Fibroblast of skin of back (primary cell): ENCODE measurements around the gene NUMA1.

Experiments
- DNase-seq: peaks from one replicate; pipeline ENCODE4 v3.0.0-alpha.2; 2013

Gene NUMA1

DNA sequence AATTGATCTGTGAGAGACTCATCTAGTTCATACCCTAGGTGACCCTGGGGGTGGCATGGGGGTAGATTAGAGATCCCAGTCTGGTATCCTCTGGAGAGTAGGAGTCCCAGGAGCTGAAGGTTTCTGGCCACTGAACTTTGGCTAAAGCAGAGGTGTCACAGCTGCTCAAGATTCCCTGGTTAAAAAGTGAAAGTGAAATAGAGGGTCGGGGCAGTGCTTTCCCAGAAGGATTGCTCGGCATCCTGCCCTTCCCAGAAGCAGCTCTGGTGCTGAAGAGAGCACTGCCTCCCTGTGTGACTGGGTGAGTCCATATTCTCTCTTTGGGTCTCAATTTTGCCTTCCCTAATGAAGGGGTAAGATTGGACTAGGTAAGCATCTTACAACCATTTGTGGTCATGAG, 81.0 kb downstream of the NUMA1 start:
- peak; percentile 20 for DNase-seq

DNA sequence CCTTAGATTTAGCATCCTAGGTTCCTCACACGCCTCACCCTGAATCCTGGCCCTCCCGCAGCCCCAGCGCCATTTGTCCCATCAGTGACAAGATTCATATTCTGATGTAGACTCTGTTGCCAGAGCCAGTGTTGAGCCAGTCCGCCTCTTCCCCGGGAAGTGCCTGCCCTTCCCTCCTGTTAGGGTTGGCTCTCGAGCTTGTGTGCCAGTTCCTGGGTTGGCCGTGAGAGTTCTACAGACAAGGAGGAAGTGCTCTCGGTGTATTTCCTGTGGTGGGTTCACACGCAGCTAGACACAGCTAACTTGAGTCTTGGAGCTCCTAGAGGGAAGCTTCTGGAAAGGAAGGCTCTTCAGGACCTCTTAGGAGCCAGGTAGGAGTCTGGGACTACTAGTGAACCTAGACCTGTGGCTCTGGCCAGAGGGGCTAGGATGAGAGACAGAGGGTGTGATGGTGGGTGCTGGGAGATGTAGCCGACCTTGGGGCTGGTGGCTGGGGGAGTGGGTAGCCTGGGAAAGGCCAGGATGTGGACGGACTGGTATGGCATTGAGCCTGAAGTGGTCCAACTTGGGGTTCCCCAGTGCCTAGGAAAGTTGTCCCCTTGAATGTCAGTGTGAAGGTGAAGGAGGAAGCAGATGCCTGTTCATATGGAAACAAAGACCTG, 81.6 kb downstream of the NUMA1 start, which contains the start of gene IL18BP:
Gene IL18BP (plus strand): TSS at position 261 of the 662 bp plus-strand sequence. CDS start 1,076 bp downstream, outside the sequence.
- DNase-seq, result no peak

DNA sequence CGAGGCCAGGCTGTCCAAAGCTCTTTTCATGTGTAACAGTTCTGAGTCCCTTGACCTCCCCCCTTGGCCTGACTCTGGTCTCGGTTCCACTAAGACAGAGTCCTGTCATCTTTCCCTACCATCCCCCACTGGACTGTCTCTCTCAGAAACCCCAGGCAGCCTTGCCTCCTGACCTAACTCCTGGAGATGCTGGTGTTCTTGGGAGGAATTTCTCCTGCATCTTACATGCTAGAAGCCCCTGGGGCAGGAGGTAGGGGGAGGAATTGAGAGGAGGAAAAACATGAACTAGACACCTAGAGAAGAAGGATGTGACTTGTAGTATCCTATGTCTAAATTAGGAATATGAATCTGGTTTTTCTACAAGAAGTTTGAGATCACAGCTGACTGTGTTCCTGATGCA, 82.3 kb downstream of the NUMA1 start:
- DNase-seq, result no peak

DNA sequence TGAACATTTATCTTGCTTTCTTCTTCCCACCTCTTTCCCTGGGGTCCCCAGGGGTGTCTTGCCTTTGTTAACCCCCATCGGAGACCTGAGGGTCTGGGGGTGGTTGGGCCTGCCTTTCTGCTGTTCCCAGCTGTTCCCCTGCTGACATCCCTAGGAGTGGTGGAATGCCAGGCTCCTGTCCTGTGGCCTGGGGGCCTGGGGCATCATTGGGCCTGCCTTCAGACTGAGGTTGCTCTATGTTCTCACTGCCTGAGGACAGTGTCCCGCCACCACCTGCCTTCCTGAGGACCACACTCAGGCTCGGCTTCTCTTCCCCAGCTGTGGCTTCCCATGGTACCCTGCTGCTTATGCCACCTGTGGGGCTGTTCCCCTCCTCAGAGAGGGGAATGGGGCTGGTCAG, 82.7 kb downstream of the NUMA1 start:
- DNase-seq, result no peak

DNA sequence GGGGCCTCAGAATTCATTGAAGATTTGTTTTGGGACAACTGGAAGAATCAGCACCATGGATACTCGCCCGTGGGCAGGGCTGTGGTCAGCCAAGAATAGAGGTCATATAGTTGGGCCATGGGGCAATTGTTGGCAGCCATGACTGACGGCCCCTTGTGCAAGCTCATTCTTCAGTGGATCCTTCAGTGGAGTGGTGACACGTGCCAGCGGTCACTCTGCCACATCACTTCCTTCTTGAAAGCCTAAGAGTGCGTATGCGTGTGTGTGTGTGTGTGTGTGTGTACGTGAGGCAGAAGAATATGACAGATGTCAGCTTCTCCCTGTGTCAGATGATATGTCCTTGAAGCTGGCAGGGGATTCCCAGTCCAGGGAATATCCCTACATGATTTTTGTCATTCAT, 83.4 kb downstream of the NUMA1 start:
- DNase-seq, result no peak

DNA sequence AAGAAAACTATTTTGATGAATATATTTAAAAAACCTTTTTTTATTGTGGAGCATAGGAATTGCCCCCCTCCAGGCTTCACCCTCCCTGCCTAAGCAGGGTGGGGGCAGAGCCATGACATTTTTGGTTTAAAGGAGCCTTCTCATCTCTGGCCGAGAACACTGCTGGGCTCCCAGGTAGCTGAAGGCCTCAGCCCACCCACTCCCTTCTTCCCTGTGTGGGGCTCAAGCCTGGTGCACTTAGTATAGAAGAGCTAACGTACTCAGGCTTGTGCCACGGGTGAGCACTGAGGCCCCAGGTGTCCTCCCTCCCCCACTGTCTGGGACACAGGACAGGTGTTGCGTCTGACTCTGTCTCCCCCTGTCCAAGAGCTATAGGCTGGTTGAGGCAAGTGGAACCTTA, 83.8 kb downstream of the NUMA1 start:
- DNase-seq, result no peak

DNA sequence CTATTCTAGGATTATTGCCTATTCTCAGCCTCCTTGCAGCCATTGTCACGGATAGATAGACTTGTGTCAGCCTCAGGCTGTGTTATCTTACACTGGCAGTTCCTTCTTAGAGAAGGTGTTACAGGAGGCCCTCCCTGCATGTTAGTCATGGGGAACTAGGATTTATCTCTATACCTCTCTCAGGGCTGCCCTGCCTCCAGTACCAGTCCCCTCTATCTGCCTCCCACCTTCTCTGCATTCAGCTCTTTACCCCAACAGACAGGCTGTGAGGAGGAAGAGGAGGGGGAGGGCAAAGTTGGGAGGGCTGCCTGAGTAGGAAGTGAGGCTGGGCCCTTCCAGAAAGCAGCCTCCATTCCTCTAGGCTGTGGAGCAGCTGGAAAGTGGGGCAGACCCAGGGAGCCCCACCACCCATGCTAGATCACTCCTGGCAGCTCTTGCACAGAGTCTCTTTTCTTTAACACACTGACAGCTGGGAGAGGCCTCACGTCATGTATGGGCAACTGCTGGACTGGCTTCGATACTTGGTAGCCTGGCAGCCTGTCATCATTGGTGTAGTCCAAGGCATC, 84.5 kb downstream of the NUMA1 start:
- DNase-seq, result no peak

DNA sequence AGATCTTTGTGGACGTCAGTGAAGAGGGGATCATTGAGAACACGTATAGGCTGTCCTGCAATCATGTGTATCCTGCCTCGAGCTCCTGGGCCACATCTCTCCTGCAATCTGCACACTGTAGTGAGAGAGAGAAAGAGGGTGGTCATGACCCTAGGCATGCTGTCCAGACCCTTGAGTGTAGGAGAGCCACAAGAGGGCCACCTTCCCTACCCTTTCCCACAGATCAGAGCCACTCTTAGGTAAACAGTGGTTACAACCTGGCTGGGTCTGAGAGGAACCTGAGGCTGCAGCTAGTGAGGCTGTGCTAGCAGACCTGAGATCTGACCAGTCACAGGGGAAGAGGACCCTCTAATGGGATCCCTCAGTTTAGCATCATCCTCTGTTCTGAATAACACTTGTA, 85.6 kb downstream of the NUMA1 start:
- no peak for DNase-seq

DNA sequence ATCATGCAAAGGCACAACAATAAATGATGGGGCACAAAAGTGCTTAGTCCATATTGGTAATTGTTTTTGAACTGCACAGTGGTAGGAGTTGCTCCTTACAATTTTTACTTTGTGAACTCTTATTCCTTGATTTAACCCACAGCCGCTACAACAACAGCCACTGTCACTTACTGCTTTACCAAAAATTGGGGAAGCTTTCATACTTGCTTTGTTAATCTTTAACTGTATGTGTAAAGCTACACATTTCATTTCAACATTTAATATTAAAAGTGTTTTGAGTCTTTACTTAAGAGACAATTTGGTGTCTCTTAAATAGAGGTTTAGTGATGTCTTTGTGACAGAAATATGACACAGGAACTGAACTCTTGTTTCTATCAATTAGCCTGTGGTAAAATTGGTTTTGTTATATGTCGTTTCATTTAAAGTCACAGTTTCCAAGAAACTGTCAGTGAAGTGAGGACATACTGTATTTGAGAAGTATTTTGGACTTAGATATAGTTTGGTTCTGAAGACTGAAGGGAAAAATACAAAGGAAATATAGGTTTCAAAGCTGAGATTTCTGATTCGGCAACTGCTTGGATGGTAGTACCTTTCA, 88.1 kb downstream of the NUMA1 start:
- no peak for DNase-seq

DNA sequence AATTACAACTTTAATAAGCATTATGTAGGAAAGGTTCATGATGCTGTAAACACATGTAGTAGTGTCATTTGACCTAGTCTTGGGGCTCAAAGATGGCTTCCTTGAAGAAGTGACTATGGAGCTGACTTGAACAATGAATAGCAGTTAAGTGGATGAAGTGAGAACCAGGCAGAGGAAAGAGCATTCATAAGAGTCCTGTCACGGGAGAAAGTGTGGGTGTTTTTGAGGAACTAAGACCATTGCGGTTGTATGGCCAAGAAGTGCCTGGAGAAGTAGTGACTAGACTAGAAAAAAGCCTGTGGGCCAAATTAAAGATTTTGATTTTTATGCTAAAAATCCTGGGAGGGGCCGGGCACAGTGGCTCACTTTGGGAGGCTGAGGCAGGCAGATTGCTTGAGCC, 88.8 kb downstream of the NUMA1 start:
- no peak for DNase-seq

DNA sequence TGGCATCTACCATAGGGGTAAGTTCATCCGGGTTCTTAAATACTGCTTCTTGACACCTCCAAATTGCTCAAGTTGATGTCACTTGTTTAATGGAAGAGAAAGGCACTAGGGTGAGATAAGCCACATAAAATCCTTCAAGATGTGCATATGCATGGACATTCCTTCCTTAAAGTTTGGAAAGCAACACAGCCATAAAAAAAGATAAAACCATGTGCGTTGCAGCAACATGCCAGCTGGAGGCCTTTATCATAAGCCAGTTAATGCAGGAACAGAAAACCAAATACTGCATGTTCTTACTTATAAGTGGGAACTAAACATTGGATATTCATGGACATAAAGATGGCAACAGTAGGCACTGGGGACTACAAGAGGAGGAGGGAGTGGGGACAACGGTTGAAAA, 89.6 kb downstream of the NUMA1 start:
- no peak for DNase-seq

DNA sequence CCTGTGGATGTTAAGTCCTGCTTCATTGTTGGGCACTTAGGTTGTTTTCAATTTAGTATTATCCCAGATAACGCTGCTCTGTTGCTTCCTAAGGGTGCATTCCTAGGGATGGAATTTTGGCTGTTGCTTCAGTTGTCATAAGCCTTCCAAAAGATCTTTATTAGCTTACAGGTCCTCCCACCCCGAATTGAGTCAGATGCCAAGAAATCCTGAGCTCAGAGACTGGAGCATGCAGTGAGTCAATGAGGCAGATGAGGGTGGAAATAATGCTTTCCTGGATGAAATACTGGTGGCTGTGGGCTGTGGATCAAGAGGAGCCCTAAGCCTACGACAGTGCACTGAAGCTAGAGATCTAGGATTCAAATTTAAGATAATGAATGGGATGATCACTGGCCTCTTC, 92.3 kb downstream of the NUMA1 start:
- DNase-seq, result peak; percentile 83

DNA sequence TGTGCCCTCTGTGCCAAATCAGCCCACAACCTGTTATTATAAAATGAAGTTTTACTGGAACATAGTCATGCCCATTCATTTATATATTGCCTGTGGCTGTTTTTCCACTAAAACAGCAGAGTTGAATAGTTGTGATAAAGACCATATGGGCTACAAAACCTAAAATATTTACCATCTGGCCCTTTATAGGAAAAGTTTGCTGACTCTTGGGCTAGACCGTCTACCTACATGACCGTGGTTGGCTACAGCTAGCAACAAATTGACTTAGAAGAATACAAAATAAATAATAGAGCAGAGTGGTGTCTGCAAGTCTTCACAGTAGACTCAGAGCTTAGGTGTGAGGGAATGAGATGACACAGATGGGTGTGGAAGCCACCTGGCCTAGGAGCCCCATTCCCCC, 92.8 kb downstream of the NUMA1 start:
- no peak for DNase-seq

DNA sequence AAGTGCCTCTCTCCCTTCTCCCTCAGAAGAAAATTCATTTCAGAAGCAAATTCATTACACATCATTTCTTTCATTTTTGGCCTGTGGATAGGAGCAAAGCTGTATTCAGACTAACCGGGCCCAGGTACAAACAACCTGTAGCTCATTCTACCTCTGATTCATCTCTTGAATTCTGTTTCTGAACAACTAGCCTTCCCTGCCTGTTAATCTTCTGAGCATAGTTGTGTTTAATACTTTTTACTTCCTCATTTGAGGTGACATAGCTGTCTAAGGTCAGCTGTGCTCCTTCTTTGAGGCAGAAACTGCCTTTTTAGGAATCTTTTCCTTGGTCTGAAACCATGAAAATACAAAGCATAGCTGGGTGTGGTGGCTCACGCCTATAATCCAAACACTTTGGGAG, 94.2 kb downstream of the NUMA1 start:
- no peak for DNase-seq

DNA sequence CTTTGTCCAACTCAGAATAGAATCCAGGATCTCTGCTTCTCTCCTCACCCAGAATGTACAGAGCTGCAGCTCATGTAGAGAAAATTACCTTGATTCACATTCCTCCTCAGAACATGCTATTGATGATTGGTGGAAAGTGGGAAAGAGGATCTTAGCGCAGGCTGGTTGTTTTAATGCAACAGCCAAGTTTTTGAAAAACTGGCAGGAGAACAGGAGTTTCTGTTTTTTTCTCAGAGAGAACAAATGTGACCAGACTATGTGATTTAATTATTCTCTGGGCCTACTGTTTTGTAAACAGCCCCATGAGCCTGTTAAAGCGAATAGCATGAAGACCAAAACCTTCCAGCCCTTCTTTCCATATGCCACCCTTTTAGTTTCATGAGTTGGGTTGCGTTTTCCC, 100.7 kb downstream of the NUMA1 start:
- DNase-seq, result no peak

DNA sequence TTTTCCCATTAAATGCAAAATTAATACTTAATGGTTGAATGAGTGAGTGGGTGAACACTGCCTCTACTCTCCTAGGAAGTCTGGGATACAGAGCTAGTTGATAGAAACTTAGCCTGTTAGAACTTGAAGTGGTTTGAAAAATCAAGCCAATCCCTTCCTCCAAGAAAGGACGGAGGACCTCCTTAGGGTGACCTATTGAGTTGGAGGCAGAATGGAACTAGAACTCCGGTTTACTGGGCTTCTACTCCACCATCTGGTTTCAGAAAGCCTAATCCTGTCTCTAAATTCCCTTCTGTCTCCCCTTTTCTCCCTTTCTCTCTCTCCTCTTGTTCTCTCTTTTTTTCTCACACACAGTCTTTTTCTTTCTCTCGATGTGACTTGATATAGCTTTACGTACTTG, 101.2 kb downstream of the NUMA1 start:
- no peak for DNase-seq

DNA sequence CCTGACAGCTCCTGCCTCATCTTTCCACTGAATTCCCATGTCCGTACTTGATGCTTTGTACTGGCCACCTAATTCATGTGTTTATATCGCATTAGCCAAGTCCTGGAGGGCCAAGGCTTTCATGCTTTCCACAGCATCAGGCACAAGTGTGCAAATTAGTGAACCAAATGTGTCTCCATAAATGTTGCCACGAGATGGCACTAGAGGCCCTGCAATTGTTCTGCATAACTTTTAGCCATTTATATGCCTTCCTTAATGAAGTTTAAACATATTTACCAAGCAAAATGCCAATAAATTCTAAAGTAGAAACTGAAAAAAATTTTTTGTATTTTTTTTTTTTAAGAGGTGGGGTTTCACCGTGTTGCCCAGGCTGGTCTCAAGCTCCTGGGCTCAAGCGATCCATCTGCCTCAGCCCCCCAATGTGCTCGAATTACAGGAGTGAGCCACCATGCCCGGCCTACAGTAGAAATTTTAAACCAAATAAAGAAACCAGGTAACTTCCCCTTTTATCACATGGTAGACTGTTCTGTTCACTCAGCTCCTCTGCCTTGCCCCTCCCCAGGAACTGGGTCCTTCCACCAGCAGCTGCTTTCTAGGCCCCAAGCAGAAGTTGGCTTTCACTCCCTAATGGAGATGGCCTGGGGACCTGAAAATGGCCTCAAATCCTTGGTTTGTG, 102.5 kb downstream of the NUMA1 start:
- peak; percentile 47 for DNase-seq

DNA sequence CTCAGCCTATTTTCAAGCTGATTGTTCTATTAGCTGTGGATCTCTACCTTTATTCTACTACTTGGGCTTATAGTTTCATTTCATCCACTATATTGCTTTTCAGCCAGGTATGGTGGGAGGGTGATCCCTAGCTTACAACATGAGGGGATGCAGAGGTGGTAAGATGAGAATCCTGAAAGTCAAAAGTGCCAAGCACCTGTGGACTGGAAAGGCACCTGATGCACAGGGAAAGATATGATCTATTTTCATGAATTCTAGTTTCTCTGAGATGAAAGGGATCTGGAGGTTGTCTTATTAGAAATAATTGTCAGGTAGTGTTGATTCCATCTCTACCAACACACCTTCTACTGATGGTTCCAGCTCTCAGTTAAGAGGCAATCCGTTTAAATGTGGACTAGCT, 103.3 kb downstream of the NUMA1 start:
- DNase-seq, result no peak

DNA sequence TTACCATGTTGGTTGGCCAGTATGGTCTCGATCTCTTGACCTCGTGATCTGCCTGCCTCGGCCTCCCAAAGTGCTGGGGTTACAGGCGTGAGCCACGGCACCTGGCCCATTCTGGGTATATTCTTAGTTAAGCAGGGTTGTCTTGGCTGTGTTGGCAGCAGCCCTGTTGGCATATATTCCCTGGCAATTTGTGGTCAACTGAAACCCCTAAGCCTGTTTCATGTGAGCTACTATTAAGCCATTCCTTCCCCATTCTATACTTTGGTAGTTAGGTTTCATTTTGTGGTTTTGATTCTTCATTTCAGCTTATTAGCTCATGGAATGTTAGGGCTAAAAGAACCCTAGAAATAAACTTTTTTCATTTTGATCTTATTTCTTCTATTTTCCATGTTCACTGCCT, 103.8 kb downstream of the NUMA1 start:
- no peak for DNase-seq

DNA sequence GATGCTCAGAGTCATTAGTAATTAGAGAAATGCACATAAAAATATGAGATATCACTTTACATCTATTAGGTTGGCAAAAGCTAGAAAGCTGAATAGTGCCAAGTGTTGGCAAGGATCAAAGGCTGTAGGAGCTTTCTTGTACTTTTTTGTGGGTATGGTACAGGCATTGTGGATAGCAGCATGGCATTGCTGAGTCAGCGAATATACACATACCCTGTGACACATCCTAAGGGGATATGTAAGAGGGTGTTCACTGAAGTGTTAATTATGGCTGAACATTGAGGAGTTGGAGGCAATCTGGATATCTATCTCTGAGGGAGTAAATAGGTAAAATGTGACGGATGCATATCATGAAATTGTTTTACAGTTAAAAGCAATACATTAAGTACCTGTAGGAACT, 108.7 kb downstream of the NUMA1 start:
- no peak for DNase-seq

DNA sequence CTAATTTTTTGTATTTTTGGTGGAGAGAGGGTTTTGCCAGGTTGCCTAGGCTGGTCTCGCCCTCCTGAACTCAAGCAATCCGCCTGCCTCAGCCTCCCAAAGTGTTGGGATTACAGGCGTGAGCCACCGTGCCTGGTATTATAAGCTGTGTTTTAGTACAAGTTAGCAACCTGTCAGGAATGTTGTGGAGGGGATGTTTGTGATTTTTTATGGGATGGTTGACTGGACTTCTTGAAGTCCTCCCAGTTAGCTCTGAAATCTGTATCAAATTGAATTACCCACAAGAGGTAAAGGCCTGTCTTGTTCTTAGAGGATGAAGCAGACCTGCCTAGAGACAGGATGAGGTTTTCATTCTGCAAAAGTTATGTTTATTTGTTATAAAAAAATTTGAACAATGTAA, 115.7 kb downstream of the NUMA1 start:
- DNase-seq, result no peak

DNA sequence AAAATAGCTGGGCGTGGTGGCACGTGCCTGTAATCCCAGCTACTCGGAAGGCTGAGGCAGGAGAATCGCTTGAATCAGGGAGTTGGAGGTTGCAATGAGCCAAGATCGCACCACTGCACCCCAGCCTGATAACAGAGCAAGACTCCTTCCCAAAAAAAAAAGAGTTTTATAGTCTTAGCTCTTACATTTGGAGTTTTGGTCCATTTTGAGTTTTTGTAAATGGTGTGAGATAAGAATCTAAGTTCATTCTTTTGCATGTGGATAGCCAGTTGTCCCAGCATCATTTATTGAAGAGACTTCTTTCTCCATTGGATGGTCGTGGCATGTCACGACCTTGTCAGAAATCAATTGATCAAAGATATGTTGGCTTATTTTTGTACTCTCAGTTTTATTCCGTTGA, 116.9 kb downstream of the NUMA1 start:
- DNase-seq, result no peak

DNA sequence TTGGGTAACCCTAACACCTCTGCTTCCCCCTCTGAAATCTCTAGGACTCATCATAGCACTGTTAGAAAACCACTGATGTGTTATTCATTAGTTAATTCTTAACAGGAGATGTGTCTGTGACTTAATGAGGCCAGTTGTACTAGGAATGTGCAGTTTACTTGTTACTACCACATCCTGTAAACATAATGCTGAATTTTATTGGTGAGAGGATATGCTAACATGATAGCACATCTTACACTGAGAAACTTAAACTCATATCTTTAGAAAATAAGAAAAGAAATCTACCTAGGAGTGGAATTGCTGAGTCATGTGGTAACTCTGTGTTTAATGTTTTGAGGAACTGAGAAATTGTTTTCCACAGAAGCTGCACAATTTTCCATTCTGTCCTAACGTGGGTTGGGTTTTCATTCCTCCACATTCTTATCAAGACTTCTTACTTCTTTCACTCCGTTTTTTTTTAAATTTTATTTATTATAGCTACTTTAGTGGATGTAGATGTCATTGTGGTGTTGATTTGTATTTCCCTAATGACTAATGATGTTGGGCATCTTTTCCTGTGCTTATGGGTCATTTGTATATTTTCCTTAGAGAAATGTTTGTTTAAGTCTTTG, 117.8 kb downstream of the NUMA1 start:
- DNase-seq, result peak; percentile 52
